Measurements from ENCODE around the gene ZBED2. TPM values are rescaled to one million over a fixed set of nuclear protein-coding genes. Genes with fewer than 3 reads are reported as not detected.

The ZBED2 gene
- total RNA-seq, 1 experiment from 2014 or later, result not detected

- Histone ChIP-seq H3K4me1 (ENCODE audit: low read length) (peaks cover 9% of the 10 kb centered on the region), H3K79me2 (ENCODE audit: low read length) (no peaks in the 10 kb centered on the region), H3K9ac (ENCODE audit: low read length) (no peak overlapping the region), H3K27ac (ENCODE audit: low read length) (no peak overlapping the region), H3K9me2 (replicated peaks; ENCODE audit: insufficient read depth, low read length) (no peaks in the 10 kb centered on the region), H3K4me3 (ENCODE audit: low read length) (no peak overlapping the region), H3K36me3 (ENCODE audit: insufficient read depth, low read length) (no peaks in the 10 kb centered on the region), H3K4me2 (ENCODE audit: low read depth, low read length, poor library complexity, severe bottlenecking) (no peak overlapping the region), H2AFZ (ENCODE audit: low read length) (no peak overlapping the region), H4K20me1 (ENCODE audit: insufficient read depth, low read depth, low read length) (no peaks in the 10 kb centered on the region), H3K27me3 (ENCODE audit: low read length) (no peaks in the 10 kb centered on the region), H3K9me3 (ENCODE audit: low read length) (no peaks in the 10 kb centered on the region)
- no peak for DNase-seq
These were observed 5.0 kb downstream of the ZBED2 start for GRCh38 chr3:111590143-111590491.

DNA sequence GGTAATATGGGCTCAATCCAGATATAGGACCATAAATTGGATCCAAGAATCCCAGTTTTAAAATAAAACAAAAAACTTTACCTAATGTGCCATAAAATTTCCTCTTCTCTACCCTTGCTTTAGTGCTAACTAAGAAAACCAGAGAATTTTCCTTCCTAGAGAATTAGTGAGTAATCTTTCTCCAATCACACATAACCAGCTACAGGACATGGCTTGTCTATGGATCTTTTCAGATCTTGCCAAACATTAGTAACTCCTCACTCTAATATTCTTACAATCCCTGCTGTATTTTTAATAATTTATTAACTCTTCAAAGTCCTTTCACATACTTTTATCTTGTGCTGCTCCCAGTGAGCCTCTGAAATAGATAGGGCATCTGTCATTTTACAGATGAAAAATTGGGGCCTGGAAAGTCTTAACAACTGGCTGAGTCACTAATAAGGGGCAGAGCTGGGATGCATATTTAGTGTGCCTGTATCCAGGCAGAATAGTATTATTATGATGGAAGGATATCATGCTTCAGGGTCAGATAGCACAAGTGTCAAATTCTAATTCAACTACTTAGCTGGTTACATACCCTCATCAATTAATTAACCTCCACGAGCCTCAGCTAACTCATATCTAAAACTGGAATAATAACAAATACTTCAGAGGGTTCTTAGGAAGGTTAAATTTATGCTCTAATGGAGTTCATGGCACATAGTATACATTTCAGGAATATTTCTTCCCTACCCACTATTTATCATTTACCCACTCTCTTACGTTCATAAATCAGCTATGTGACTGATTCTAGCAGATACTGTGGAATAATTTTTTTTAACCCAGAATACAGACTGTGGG, 5.6 kb downstream of the ZBED2 start:
- Histone ChIP-seq H3K4me2 (ENCODE audit: low read depth, low read length, poor library complexity, severe bottlenecking) (no peak overlapping the region), H3K9me2 (replicated peaks; ENCODE audit: insufficient read depth, low read length) (no peaks in the 10 kb centered on the region), H3K9me3 (ENCODE audit: low read length) (no peaks in the 10 kb centered on the region), H3K4me3 (ENCODE audit: low read length) (no peak overlapping the region), H3K4me1 (ENCODE audit: low read length) (peaks cover 9% of the 10 kb centered on the region), H3K27me3 (ENCODE audit: low read length) (no peaks in the 10 kb centered on the region), H2AFZ (ENCODE audit: low read length) (no peak overlapping the region), H3K27ac (ENCODE audit: low read length) (no peak overlapping the region), H4K20me1 (ENCODE audit: insufficient read depth, low read depth, low read length) (no peaks in the 10 kb centered on the region), H3K9ac (ENCODE audit: low read length) (no peak overlapping the region), H3K79me2 (ENCODE audit: low read length) (no peaks in the 10 kb centered on the region), H3K36me3 (ENCODE audit: insufficient read depth, low read length) (no peaks in the 10 kb centered on the region)
- no peak for DNase-seq

- Histone ChIP-seq H3K9ac (ENCODE audit: low read length) (no peak overlapping the region), H3K4me1 (ENCODE audit: low read length) (no peaks in the 10 kb centered on the region), H3K79me2 (ENCODE audit: low read length) (no peaks in the 10 kb centered on the region), H3K9me3 (ENCODE audit: low read length) (no peaks in the 10 kb centered on the region), H2AFZ (ENCODE audit: low read length) (no peak overlapping the region), H3K27me3 (ENCODE audit: low read length) (no peaks in the 10 kb centered on the region), H3K36me3 (ENCODE audit: insufficient read depth, low read length) (no peaks in the 10 kb centered on the region), H3K4me3 (ENCODE audit: low read length) (no peak overlapping the region), H3K9me2 (replicated peaks; ENCODE audit: insufficient read depth, low read length) (no peaks in the 10 kb centered on the region), H3K27ac (ENCODE audit: low read length) (no peak overlapping the region), H3K4me2 (ENCODE audit: low read depth, low read length, poor library complexity, severe bottlenecking) (no peak overlapping the region), H4K20me1 (ENCODE audit: insufficient read depth, low read depth, low read length) (no peaks in the 10 kb centered on the region)
- no peak for DNase-seq
These were observed 6.6 kb downstream of the ZBED2 start for GRCh38 chr3:111588527-111588926.

DNA sequence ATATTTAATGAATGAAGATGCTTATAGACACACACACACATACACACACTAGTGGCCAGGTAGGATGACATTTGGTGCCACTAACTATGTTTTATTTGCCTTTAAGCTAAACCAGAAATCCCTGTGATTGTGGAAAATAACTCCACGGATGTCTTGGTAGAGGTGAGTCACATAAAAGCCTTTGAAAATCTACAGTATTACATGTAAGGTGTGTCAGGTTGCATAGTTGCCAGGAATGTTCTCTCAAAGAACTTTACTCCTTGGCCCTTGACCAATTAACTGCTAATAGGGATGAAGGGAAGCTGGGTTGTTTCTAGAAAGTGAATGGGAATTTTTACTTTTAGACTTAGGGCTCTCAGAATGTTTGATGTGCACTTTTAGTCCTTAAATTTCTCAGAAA, 9.9 kb downstream of the ZBED2 start:
- Histone ChIP-seq H3K4me3 (ENCODE audit: low read length) (no peak overlapping the region), H3K4me1 (ENCODE audit: low read length) (no peaks in the 10 kb centered on the region), H2AFZ (ENCODE audit: low read length) (no peak overlapping the region), H3K9me2 (replicated peaks; ENCODE audit: insufficient read depth, low read length) (no peaks in the 10 kb centered on the region), H3K4me2 (ENCODE audit: low read depth, low read length, poor library complexity, severe bottlenecking) (no peak overlapping the region), H3K79me2 (ENCODE audit: low read length) (no peaks in the 10 kb centered on the region), H3K9me3 (ENCODE audit: low read length) (no peaks in the 10 kb centered on the region), H3K27ac (ENCODE audit: low read length) (no peak overlapping the region), H4K20me1 (ENCODE audit: insufficient read depth, low read depth, low read length) (no peaks in the 10 kb centered on the region), H3K36me3 (ENCODE audit: insufficient read depth, low read length) (no peaks in the 10 kb centered on the region), H3K27me3 (ENCODE audit: low read length) (no peaks in the 10 kb centered on the region), H3K9ac (ENCODE audit: low read length) (no peak overlapping the region)
- no peak for DNase-seq

- H3K9ac ChIP-seq (ENCODE audit: low read length), result no peak overlapping the region
- no peak overlapping the region for H2AFZ ChIP-seq (ENCODE audit: low read length)
- no peaks in the 10 kb centered on the region for H3K27me3 ChIP-seq (ENCODE audit: low read length)
- H3K9me3 ChIP-seq (ENCODE audit: low read length), result no peaks in the 10 kb centered on the region
- no peak overlapping the region for H3K4me3 ChIP-seq (ENCODE audit: low read length)
- no peak overlapping the region for H3K4me2 ChIP-seq (ENCODE audit: low read depth, low read length, poor library complexity, severe bottlenecking)
- H3K27ac ChIP-seq (ENCODE audit: low read length), result no peak overlapping the region
- no peaks in the 10 kb centered on the region for H3K36me3 ChIP-seq (ENCODE audit: insufficient read depth, low read length)
- no peaks in the 10 kb centered on the region for H4K20me1 ChIP-seq (ENCODE audit: insufficient read depth, low read depth, low read length)
- no peaks in the 10 kb centered on the region for H3K9me2 ChIP-seq (replicated peaks; ENCODE audit: insufficient read depth, low read length)
- no peaks in the 10 kb centered on the region for H3K4me1 ChIP-seq (ENCODE audit: low read length)
- H3K79me2 ChIP-seq (ENCODE audit: low read length), result no peaks in the 10 kb centered on the region
- no peak for DNase-seq
These were observed 10.4 kb downstream of the ZBED2 start for GRCh38 chr3:111584744-111585143.

DNA sequence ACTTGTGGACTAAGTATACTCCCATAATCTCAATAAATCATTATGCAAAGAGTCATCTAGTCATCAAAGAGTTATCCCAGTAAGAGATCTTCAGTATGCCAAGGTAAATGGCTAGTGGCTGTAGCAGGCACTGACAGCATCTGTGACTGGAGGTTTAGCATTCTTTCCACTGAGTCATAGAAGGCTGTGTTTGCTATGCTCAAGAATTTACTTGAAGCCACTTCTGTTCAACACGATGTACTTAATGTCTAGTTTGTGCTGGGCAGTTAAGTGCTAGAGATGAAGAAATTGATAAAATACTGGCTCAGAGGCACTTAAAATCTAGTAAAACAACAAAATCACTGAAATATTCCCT, 13.0 kb downstream of the ZBED2 start:
- H3K27ac ChIP-seq (ENCODE audit: low read length), result no peak overlapping the region
- no peak overlapping the region for H3K4me3 ChIP-seq (ENCODE audit: low read length)
- no peaks in the 10 kb centered on the region for H4K20me1 ChIP-seq (ENCODE audit: insufficient read depth, low read depth, low read length)
- no peaks in the 10 kb centered on the region for H3K9me3 ChIP-seq (ENCODE audit: low read length)
- no peaks in the 10 kb centered on the region for H3K4me1 ChIP-seq (ENCODE audit: low read length)
- DNase-seq, result no peak
- no peaks in the 10 kb centered on the region for H3K79me2 ChIP-seq (ENCODE audit: low read length)
- no peak overlapping the region for H3K4me2 ChIP-seq (ENCODE audit: low read depth, low read length, poor library complexity, severe bottlenecking)
- no peak overlapping the region for H2AFZ ChIP-seq (ENCODE audit: low read length)
- no peak overlapping the region for H3K9ac ChIP-seq (ENCODE audit: low read length)
- no peaks in the 10 kb centered on the region for H3K36me3 ChIP-seq (ENCODE audit: insufficient read depth, low read length)
- no peaks in the 10 kb centered on the region for H3K27me3 ChIP-seq (ENCODE audit: low read length)
- no peaks in the 10 kb centered on the region for H3K9me2 ChIP-seq (replicated peaks; ENCODE audit: insufficient read depth, low read length)

GRCh38 chr3:111581403-111582119, 13.6 kb downstream of the ZBED2 start:
- no peak for DNase-seq
- no peak overlapping the region for H3K4me3 ChIP-seq (ENCODE audit: low read length)
- no peaks in the 10 kb centered on the region for H3K79me2 ChIP-seq (ENCODE audit: low read length)
- H2AFZ ChIP-seq (ENCODE audit: low read length), result no peak overlapping the region
- no peaks in the 10 kb centered on the region for H4K20me1 ChIP-seq (ENCODE audit: insufficient read depth, low read depth, low read length)
- no peaks in the 10 kb centered on the region for H3K9me2 ChIP-seq (replicated peaks; ENCODE audit: insufficient read depth, low read length)
- H3K4me1 ChIP-seq (ENCODE audit: low read length), result no peaks in the 10 kb centered on the region
- H3K27me3 ChIP-seq (ENCODE audit: low read length), result no peaks in the 10 kb centered on the region
- no peak overlapping the region for H3K4me2 ChIP-seq (ENCODE audit: low read depth, low read length, poor library complexity, severe bottlenecking)
- no peaks in the 10 kb centered on the region for H3K9me3 ChIP-seq (ENCODE audit: low read length)
- H3K27ac ChIP-seq (ENCODE audit: low read length), result no peak overlapping the region
- H3K36me3 ChIP-seq (ENCODE audit: insufficient read depth, low read length), result no peaks in the 10 kb centered on the region
- no peak overlapping the region for H3K9ac ChIP-seq (ENCODE audit: low read length)

DNA sequence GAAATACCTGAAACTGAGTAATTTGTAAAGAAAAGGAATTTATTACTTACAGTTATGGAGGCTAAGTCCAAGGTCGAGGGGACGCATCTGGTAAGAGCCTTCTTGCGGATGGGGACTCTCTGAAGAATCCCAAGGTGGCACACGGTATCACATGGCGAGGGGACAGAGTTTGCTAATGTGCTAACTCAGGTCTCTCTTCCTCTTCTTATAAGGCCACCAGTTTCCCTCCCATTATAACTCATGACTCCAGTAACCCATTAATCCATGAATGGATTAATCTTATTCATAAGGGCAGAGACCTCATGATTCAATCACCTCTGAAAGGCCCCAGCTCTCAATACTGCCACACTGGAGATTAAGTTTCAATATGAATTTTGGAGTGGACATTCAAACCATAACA, 15.7 kb downstream of the ZBED2 start:
- Histone ChIP-seq H3K9me2 (replicated peaks; ENCODE audit: insufficient read depth, low read length) (no peaks in the 10 kb centered on the region), H2AFZ (ENCODE audit: low read length) (no peak overlapping the region), H3K4me1 (ENCODE audit: low read length) (no peaks in the 10 kb centered on the region), H3K4me3 (ENCODE audit: low read length) (no peak overlapping the region), H3K79me2 (ENCODE audit: low read length) (no peaks in the 10 kb centered on the region), H3K36me3 (ENCODE audit: insufficient read depth, low read length) (no peaks in the 10 kb centered on the region), H3K9me3 (ENCODE audit: low read length) (no peaks in the 10 kb centered on the region), H3K4me2 (ENCODE audit: low read depth, low read length, poor library complexity, severe bottlenecking) (no peak overlapping the region), H3K27me3 (ENCODE audit: low read length) (no peaks in the 10 kb centered on the region), H3K27ac (ENCODE audit: low read length) (no peak overlapping the region), H3K9ac (ENCODE audit: low read length) (no peak overlapping the region), H4K20me1 (ENCODE audit: insufficient read depth, low read depth, low read length) (no peaks in the 10 kb centered on the region)
- no peak for DNase-seq
